H1 (cell line): Measurements from ENCODE around the gene GTF2F1.

Source experiments
- BCL11A ChIP-seq, 2 experiments: IDR thresholded peaks; one replicate each; pipeline ENCODE4 v1.6.1; 2011; ENCODE audit warnings: low read depth in 2 of 2, low read length in 2 of 2, mild to moderate bottlenecking in 2 of 2
- CEBPB ChIP-seq: IDR thresholded peaks from 2 replicates; pipeline ENCODE4 v1.6.1; 2012; ENCODE audit warnings: low read depth, low read length
- CREB1 ChIP-seq: IDR thresholded peaks from 2 replicates; pipeline ENCODE4 v1.6.1; 2012; ENCODE audit warnings: inconsistent platforms
- EZH2 ChIP-seq: fragments of 200-600 bp; sonication (generic); IDR thresholded peaks from 2 replicates; pipeline ENCODE4 v1.7.1; 2012; ENCODE audit warnings: low read depth, mild to moderate bottlenecking, moderate library complexity, low read length, inconsistent platforms; ENCODE audit not compliant: severe bottlenecking
- JUN ChIP-seq: IDR thresholded peaks from 2 replicates; pipeline ENCODE4 v1.6.1; 2011; ENCODE audit warnings: low read depth, mild to moderate bottlenecking, improper control_type of control experiment, low read length
- MAFK ChIP-seq: IDR thresholded peaks from 2 replicates; pipeline ENCODE4 v1.6.1; 2012; ENCODE audit warnings: low read depth, mild to moderate bottlenecking, improper control_type of control experiment, low read length
- PHF8 ChIP-seq: fragments of 200-600 bp; sonication (generic); conservative IDR thresholded peaks from 2 replicates; pipeline ENCODE4 v1.7.1; 2012; ENCODE audit warnings: low read depth, mild to moderate bottlenecking, inconsistent platforms, low read length, moderate library complexity
- POLR2AphosphoS5 ChIP-seq: IDR thresholded peaks from 2 replicates; pipeline ENCODE4 v1.6.1; 2011; ENCODE audit warnings: low read depth, low read length
- TAF7 ChIP-seq: optimal IDR thresholded peaks from 2 replicates; pipeline ENCODE3; 2011; ENCODE audit warnings: low read depth, mild to moderate bottlenecking, inconsistent platforms, low read length, moderate library complexity, borderline replicate concordance
- TBP ChIP-seq: IDR thresholded peaks from 2 replicates; pipeline ENCODE4 v1.6.1; 2011; ENCODE audit warnings: low read depth, low read length, improper control_type of control experiment
- TCF12 ChIP-seq: IDR thresholded peaks from 2 replicates; pipeline ENCODE4 v1.6.1; 2011; ENCODE audit warnings: low read depth, mild to moderate bottlenecking, low read length
- YY1 ChIP-seq: IDR thresholded peaks from 2 replicates; pipeline ENCODE4 v1.6.1; 2011; ENCODE audit warnings: low read depth, mild to moderate bottlenecking, low read length
- TF ChIP-seq, protein P1 (sequence below), 3 experiments: IDR thresholded peaks; 1 replicate in 2 of 3; 2 replicates in 1 of 3; pipeline versions ENCODE4 v1.5.1 to v1.6.1; 2011; ENCODE audit warnings: low read length in 3 of 3, mild to moderate bottlenecking in 3 of 3, inconsistent platforms in 2 of 3, low read depth in 1 of 3, moderate library complexity in 1 of 3; ENCODE audit not compliant: insufficient read depth in 1 of 3; ENCODE audit errors: control extremely low read depth in 1 of 3

DNA sequence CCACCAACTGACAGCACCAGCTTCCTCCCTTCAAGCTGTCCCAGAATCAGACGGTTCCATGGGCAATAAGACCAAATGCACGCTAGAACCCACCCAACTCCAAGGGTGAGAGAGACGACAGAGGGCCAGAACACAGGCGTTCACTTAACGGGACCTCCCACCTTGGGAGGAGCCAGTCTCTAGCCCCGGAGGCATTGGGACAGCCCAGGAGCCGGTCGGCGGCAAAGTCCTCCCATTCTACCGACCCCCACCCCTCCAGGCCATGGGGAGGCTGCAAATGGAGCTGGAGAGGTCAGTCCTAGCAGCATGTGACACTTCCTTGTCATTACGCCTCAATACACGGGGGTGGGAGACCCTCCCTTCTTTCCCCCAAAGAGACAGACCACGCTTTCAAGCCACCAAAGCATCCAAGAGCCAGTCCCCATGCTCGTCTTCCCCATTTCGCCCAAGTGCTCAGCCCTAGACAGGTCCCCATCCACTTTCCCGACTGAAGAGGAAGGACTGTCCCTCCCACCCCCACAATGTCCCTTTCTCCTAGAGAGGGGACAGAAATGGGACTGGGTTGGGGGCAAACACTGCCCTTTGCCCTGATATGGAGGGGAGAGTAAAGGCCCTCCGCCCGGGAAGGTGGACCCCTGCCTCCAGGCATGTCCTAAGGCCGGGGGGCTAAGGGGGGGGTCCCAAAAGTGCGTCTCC lies 30.7 kb upstream of the GTF2F1 start:
- TF ChIP-seq, protein P1, sequence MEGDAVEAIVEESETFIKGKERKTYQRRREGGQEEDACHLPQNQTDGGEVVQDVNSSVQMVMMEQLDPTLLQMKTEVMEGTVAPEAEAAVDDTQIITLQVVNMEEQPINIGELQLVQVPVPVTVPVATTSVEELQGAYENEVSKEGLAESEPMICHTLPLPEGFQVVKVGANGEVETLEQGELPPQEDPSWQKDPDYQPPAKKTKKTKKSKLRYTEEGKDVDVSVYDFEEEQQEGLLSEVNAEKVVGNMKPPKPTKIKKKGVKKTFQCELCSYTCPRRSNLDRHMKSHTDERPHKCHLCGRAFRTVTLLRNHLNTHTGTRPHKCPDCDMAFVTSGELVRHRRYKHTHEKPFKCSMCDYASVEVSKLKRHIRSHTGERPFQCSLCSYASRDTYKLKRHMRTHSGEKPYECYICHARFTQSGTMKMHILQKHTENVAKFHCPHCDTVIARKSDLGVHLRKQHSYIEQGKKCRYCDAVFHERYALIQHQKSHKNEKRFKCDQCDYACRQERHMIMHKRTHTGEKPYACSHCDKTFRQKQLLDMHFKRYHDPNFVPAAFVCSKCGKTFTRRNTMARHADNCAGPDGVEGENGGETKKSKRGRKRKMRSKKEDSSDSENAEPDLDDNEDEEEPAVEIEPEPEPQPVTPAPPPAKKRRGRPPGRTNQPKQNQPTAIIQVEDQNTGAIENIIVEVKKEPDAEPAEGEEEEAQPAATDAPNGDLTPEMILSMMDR (IDR thresholded peaks at IDR 0.05; ENCODE audit: control extremely low read depth in 1 of 3, insufficient read depth in 1 of 3, low read depth in 1 of 3, low read length in 3 of 3), result no peak
- no peak for TF ChIP-seq YY1
- no peak for TF ChIP-seq EZH2
- TF ChIP-seq JUN, result no peak
- TF ChIP-seq CEBPB, result no peak
- TF ChIP-seq TAF7, result no peak
- TF ChIP-seq CREB1, result no peak
- TF ChIP-seq MAFK, result no peak
- no peak for TF ChIP-seq POLR2AphosphoS5
- TF ChIP-seq TCF12, result no peak
- TF ChIP-seq BCL11A (IDR thresholded peaks at IDR 0.05; ENCODE audit: low read depth in 2 of 2, low read length in 2 of 2), result no peak
- no peak for TF ChIP-seq PHF8
- TF ChIP-seq TBP, result no peak
